ENCODE results near the gene HSD17B14. TPM values are rescaled to one million over a fixed set of nuclear protein-coding genes. Genes with fewer than 3 reads are reported as not detected.

Gene HSD17B14
- total RNA-seq, 1 donor from 2014 or later: 6.6 TPM

- Mint-ChIP-seq H3K4me3 (no peak overlapping the region), H3K4me1 (peaks cover 13% of the 10 kb centered on the region), H3K36me3 (ENCODE audit: low read depth) (no peaks in the 10 kb centered on the region), H3K27me3 (ENCODE audit: low read depth) (no peaks in the 10 kb centered on the region), H3K27ac (ENCODE audit: unreplicated experiment) (no peak overlapping the region), H3K9me3 (no peaks in the 10 kb centered on the region)
- no peak for DNase-seq (ENCODE audit: low read depth, low spot score)
- TF ChIP-seq, protein P1, sequence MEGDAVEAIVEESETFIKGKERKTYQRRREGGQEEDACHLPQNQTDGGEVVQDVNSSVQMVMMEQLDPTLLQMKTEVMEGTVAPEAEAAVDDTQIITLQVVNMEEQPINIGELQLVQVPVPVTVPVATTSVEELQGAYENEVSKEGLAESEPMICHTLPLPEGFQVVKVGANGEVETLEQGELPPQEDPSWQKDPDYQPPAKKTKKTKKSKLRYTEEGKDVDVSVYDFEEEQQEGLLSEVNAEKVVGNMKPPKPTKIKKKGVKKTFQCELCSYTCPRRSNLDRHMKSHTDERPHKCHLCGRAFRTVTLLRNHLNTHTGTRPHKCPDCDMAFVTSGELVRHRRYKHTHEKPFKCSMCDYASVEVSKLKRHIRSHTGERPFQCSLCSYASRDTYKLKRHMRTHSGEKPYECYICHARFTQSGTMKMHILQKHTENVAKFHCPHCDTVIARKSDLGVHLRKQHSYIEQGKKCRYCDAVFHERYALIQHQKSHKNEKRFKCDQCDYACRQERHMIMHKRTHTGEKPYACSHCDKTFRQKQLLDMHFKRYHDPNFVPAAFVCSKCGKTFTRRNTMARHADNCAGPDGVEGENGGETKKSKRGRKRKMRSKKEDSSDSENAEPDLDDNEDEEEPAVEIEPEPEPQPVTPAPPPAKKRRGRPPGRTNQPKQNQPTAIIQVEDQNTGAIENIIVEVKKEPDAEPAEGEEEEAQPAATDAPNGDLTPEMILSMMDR (conservative IDR thresholded peaks at IDR 0.05): no peak
These were observed 55.5 kb downstream of the HSD17B14 start for GRCh38 chr19:48780631-48781391.

- H3K9me3 Mint-ChIP-seq: no peaks in the 10 kb centered on the region
- peaks cover 13% of the 10 kb centered on the region for H3K4me1 Mint-ChIP-seq
- no peaks in the 10 kb centered on the region for H3K27me3 Mint-ChIP-seq (ENCODE audit: low read depth)
- H3K4me3 Mint-ChIP-seq: no peak overlapping the region
- DNase-seq (ENCODE audit: low read depth, low spot score): no peak
- H3K27ac Mint-ChIP-seq (ENCODE audit: unreplicated experiment): no peak overlapping the region
- TF ChIP-seq, protein P1 (conservative IDR thresholded peaks at IDR 0.05): no peak
- no peaks in the 10 kb centered on the region for H3K36me3 Mint-ChIP-seq (ENCODE audit: low read depth)
These were observed 56.7 kb downstream of the HSD17B14 start for GRCh38 chr19:48779636-48780035.

DNA sequence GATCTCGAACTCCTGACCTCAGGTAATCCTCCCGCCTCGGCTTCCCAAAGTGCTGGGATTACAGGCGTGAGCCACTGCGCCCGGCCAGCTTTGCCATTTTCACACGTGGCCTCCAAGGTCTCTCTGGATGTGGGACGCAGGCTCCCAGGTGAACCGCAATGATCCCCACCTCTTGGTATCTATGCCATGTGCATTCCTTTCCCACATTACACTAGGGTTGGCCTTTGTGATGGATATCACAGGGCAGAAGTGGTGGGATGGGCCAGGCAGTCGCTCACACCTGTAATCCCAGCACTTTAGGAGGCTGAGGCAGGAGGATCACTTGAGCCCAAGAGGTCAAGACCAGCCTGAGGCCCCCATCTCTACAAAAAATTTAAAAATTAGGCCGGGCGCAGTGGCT lies 58.6 kb downstream of the HSD17B14 start:
- H3K9me3 Mint-ChIP-seq: no peaks in the 10 kb centered on the region
- H3K36me3 Mint-ChIP-seq (ENCODE audit: low read depth): no peaks in the 10 kb centered on the region
- H3K27me3 Mint-ChIP-seq (ENCODE audit: low read depth): no peaks in the 10 kb centered on the region
- H3K4me1 Mint-ChIP-seq: peaks cover 10% of the 10 kb centered on the region
- no peak overlapping the region for H3K27ac Mint-ChIP-seq (ENCODE audit: unreplicated experiment)
- no peak overlapping the region for H3K4me3 Mint-ChIP-seq
- DNase-seq (ENCODE audit: low read depth, low spot score): no peak
- TF ChIP-seq, protein P1 (conservative IDR thresholded peaks at IDR 0.05): no peak

DNA sequence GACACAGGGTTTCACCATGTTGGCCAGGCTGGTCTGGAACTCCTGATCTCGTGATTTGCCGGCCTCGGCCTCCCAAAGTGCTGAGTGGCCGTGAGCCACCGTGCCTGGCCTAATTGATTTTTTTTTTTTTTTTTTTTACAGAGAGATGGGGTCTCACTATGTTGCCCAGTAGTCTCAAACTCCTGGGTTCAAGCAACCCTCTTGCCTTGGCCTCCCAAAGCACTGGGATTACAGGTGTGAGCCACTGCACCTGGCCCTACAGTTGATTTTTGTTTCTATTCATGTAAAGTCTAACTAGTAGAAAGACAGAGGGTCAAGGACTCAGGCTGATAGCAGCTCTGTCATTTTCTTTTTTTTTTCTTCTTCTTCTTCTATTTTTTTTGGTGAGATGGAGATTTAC lies 59.2 kb downstream of the HSD17B14 start:
- H3K27me3 Mint-ChIP-seq (ENCODE audit: low read depth): no peaks in the 10 kb centered on the region
- peaks cover 6% of the 10 kb centered on the region for H3K4me1 Mint-ChIP-seq
- TF ChIP-seq, protein P1 (conservative IDR thresholded peaks at IDR 0.05): no peak
- no peaks in the 10 kb centered on the region for H3K9me3 Mint-ChIP-seq
- DNase-seq (ENCODE audit: low read depth, low spot score): no peak
- H3K36me3 Mint-ChIP-seq (ENCODE audit: low read depth): no peaks in the 10 kb centered on the region
- no peak overlapping the region for H3K4me3 Mint-ChIP-seq
- no peak overlapping the region for H3K27ac Mint-ChIP-seq (ENCODE audit: unreplicated experiment)

DNA sequence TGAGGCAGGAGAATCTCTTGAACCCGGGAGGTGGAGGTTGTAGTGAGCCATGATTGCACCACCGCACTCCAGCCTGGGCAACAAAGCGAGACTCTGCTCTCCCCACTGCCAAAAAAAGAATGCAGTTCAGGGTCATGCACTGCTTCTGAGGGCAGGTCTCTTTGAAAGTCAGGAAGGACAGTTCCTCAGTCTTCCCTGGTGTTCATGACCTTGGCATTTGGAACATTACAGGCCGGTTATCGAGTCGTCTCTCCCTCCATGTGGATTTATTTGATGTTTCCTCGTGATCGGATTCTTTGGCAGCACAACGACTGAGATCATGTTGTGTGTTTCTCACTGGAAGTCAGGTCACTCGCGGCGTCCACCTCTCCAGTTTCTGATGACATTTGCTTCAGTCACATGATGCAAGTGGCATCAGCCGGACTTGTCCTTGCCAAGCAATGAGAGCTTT lies 63.8 kb downstream of the HSD17B14 start:
- H3K27ac Mint-ChIP-seq (ENCODE audit: unreplicated experiment): no peak overlapping the region
- no peaks in the 10 kb centered on the region for H3K36me3 Mint-ChIP-seq (ENCODE audit: low read depth)
- peaks cover 17% of the 10 kb centered on the region for H3K27me3 Mint-ChIP-seq (ENCODE audit: low read depth)
- H3K4me1 Mint-ChIP-seq: no peaks in the 10 kb centered on the region
- H3K9me3 Mint-ChIP-seq: no peaks in the 10 kb centered on the region
- no peak for DNase-seq (ENCODE audit: low read depth, low spot score)
- TF ChIP-seq, protein P1 (conservative IDR thresholded peaks at IDR 0.05): no peak
- H3K4me3 Mint-ChIP-seq: no peak overlapping the region
